Measurements from ENCODE around the gene CAMK2N1.
A peak's percentile ranks its signal among the peaks of the same experiment; 100 is the strongest.

Gene CAMK2N1

DNA sequence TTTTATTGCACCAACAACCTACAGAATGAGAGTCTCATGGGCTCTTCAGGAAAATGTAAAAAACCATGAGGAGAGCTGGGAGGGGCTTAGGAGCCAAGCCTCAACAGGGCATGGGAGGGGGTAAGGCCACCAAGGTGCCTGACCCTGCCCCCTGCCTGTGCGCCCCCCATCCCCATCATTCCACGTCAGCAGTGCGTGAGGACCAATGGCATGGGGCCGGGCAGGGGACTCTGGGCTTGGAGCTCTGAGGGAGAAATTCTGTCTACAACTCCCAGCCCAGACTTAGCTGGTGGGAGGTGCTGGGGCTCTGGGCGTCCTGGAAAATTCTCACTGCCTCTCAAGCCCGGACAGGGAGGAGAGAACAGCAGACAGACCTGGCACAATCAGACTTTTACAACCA is 5.2 kb upstream of the CAMK2N1 start:
- TF ChIP-seq, protein P1, sequence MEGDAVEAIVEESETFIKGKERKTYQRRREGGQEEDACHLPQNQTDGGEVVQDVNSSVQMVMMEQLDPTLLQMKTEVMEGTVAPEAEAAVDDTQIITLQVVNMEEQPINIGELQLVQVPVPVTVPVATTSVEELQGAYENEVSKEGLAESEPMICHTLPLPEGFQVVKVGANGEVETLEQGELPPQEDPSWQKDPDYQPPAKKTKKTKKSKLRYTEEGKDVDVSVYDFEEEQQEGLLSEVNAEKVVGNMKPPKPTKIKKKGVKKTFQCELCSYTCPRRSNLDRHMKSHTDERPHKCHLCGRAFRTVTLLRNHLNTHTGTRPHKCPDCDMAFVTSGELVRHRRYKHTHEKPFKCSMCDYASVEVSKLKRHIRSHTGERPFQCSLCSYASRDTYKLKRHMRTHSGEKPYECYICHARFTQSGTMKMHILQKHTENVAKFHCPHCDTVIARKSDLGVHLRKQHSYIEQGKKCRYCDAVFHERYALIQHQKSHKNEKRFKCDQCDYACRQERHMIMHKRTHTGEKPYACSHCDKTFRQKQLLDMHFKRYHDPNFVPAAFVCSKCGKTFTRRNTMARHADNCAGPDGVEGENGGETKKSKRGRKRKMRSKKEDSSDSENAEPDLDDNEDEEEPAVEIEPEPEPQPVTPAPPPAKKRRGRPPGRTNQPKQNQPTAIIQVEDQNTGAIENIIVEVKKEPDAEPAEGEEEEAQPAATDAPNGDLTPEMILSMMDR (conservative IDR thresholded peaks at IDR 0.05; ENCODE audit: low read length), result no peak
- no peak overlapping the region for H3K4me3 ChIP-seq (ENCODE audit: low read length)
- no peak for DNase-seq (ENCODE audit: low read depth)

DNA sequence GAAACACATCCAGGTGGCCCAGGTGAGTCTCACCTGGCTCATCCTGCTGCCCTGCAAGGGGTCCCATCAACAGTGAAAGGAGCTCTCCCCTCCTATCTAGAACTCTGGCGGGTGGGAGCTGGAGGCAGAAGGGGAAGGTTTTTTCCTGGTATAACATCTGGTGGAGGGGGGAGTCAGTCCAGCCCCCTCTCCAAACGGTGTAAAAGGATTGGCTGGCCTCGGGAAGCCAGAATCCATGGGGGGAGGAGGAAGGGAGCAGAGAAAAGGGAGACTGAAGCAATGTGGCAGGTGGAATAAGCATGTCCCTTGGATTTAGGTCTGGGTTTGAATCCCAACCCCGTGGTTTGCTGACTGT is 1.2 kb upstream of the CAMK2N1 start:
- TF ChIP-seq, protein P1 (conservative IDR thresholded peaks at IDR 0.05; ENCODE audit: low read length), result no peak
- no peak overlapping the region for H3K4me3 ChIP-seq (ENCODE audit: low read length)
- DNase-seq (ENCODE audit: low read depth), result no peak

DNA sequence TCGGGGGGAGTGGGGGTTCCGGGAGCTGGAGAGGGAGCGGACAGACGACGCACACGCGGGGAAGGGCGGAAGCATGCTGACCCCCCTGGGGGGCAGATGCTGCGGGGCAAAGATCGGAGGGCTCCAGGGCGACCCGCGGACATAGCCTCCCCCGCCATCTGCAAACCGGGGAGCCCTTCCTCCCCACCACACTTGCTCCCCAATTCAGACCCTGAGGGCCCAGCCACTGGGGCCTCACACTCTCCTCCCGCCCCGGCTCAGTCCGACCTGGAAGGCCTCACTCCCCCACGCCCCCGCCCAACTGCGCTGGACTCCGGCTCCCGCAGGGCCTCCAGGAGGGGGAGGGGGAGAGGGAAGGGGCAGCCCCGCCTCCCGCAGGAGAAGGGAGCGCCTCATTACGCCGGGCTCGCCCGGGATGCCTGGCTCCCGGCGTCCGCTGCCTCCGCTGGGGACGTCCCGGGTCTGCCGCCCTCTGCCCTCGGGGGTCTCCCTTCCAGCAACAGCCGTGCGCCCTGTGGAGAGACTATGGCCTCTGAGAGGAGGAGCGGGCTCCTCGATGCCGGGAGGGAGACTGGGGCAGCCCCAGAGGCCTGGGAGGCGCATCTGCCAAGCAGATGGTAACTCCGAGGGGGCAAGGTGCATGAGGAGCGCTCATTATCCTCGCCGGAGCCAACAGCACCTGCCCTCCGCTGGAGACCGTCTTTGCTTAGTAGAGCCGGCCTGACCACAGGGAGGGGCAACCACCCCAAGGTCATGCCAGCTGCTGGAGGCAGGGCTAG is 636 bp upstream of the CAMK2N1 start:
- peak overlapping the region; percentile 77 for H3K4me3 ChIP-seq (ENCODE audit: low read length)
- TF ChIP-seq, protein P1 (conservative IDR thresholded peaks at IDR 0.05; ENCODE audit: low read length), result no peak
- DNase-seq (ENCODE audit: low read depth), result peak; percentile 44

DNA sequence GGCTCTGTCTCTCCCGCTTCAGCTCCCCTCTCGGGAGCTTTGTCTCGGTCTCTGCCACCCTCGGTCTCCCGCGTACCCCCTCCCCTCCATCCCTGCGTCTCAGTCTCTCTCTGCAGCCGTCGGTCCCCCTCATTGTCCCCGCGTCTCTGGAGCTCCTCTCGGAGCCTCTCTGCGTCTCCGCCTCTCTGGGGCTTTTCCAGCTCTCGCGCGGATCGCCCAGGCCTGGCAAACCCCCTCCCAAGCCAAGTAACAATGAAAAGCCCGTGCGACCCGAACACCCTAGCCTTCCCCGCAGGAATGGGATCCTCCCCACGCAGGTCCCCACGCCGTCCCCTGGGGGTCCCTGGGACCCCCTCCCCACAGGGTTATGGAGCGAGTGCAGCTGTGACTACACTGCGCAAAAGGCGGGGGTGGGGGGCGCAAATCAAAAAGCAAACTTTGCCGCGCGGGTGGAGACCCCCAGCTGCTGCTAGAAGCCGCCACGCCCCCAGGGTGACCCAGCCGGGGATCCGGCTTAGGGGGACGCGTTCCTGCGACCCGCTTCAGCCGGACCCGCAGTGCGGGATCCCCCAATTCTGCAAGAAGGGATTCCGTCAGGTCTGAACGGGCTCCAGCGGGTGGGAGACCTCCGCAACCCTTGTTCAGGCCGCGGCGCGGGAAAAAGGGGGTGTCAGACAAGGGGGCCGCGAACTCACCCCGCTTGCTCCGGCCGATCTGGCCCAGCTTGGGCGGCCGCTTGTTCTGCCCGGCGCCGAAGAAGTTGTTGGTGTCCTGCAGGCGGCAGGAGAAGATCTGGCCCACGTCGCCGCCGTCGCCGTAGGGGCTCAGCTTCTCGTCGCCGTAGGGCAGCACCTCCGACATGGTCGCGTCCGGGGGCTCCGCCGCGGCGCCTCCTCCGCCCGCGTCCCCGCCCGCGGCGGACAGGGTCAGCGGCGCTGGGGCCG is 1.2 kb downstream of the CAMK2N1 start:
- no peak for DNase-seq (ENCODE audit: low read depth)
- H3K4me3 ChIP-seq (ENCODE audit: low read length), result peak overlapping the region; percentile 80
- TF ChIP-seq, protein P1 (conservative IDR thresholded peaks at IDR 0.05; ENCODE audit: low read length), result no peak

DNA sequence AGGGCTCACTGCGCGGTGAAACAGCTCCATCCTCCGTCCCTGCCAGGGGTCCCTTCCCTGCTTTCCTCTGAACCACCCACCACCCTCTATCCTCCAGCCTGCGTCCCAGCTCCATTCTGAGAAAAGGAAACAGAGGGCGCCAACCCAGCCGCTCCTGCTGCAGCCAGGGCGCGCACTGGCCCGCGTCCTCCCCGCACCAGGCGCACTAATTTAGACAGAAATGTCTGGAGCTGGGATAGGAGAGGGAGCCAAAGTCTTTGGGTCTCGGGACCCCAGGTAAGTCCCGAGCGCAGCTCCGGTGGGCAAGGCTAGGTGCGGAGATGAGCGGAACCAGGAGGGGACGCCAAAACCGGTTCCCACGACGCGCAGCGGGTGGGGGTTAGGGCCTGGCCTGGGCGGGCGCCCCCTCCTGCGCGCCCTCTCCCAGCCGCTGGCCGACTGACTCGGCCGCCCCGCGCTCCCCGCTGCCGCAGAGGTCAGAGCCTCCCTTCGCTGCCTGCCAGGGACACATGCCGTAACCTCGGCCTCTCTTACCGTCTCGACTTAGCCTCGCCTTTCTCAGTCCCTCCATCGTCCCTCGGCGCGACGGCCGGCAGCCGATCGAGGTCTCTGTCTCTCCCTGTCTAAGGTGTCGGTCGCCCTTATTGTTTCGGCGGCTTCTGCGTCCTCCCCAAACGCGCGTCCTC is 2.0 kb downstream of the CAMK2N1 start:
- peak overlapping the region; percentile 80 for H3K4me3 ChIP-seq (ENCODE audit: low read length)
- TF ChIP-seq, protein P1 (conservative IDR thresholded peaks at IDR 0.05; ENCODE audit: low read length), result peak; percentile 7; the same call in 1 of the 2 replicates
- DNase-seq (ENCODE audit: low read depth), result no peak

DNA sequence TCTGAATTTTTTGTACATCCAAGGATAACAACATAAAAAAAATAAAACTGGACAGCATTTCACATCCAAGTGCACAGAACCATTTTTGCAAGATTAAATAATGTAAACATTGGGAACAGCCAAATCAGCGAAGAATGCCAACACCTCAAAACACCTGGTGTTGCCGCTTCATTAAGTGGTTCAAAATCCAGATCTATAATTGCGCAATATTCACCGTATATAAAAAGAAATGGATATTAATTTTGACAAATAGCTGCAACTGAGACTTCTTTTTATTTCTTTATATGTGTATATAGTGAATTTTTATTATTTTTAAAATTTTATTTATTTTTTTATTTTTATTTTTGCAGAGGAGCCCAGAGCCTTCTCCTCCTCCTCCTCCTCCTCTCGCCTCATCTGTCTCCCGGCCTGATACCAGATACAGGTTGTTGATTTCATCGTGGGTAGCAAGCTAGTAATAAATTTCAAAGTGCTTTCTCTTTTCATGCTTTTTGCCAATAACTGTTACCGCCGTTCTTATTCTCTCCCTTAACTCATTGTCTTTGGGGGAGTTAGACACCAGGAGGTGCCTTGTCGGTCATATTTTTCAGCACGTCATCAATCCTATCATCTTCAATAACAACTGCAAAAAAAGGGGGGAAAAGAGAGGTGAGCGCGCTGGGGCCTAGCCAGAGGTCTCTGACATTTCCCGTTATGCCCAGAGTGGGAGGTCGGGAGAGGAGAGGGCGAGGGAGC is 2.7 kb downstream of the CAMK2N1 start:
- H3K4me3 ChIP-seq (ENCODE audit: low read length), result peak overlapping the region; percentile 80
- TF ChIP-seq, protein P1 (conservative IDR thresholded peaks at IDR 0.05; ENCODE audit: low read length), result no peak
- no peak for DNase-seq (ENCODE audit: low read depth)
